Hepatocyte (in vitro differentiated cells): ENCODE measurements around the gene VEGFB. TPM values are rescaled to one million over a fixed set of nuclear protein-coding genes. Genes with fewer than 3 reads are reported as not detected.

Experiments
- DNase-seq: peaks from one replicate; pipeline ENCODE4 v3.0.0-alpha.2; 2016; ENCODE audit warnings: low spot score
- H2AFZ ChIP-seq: fragments of 200-600 bp; sonication (generic); 2 replicates; pipeline ENCODE4 v1.6.0; 2016; ENCODE audit warnings: antibody characterized with exemption, mild to moderate bottlenecking
- H3K27ac ChIP-seq: fragments of 200-600 bp; sonication (generic); 2 replicates; pipeline ENCODE4 v1.5.1; 2016; ENCODE audit warnings: mild to moderate bottlenecking
- H3K27me3 ChIP-seq: fragments of 200-600 bp; sonication (generic); 2 replicates; pipeline ENCODE4 v1.6.1; 2016
- H3K36me3 ChIP-seq: fragments of 200-600 bp; sonication (generic); replicated peaks from 2 replicates; pipeline ENCODE4 v1.5.1; 2016; ENCODE audit warnings: low read depth; ENCODE audit not compliant: insufficient read depth
- H3K4me1 ChIP-seq: fragments of 200-600 bp; sonication (generic); 2 replicates; pipeline ENCODE4 v1.5.1; 2016; ENCODE audit warnings: mild to moderate bottlenecking, moderate library complexity; ENCODE audit not compliant: insufficient read depth
- H3K4me2 ChIP-seq: fragments of 200-600 bp; sonication (generic); 2 replicates; pipeline ENCODE4 v1.6.0; 2016
- H3K4me3 ChIP-seq: fragments of 200-600 bp; sonication (generic); 2 replicates; pipeline ENCODE4 v1.5.1; 2016; ENCODE audit warnings: mild to moderate bottlenecking
- H3K79me2 ChIP-seq: fragments of 200-600 bp; sonication (generic); 2 replicates; pipeline ENCODE4 v1.6.0; 2017; ENCODE audit warnings: mild to moderate bottlenecking
- H3K9me2 ChIP-seq: fragments of 200-600 bp; sonication (generic); replicated peaks from 2 replicates; pipeline ENCODE4 v1.6.0; 2017; ENCODE audit warnings: mild to moderate bottlenecking; ENCODE audit not compliant: insufficient read depth
- H3K9me3 ChIP-seq: fragments of 200-600 bp; sonication (generic); 2 replicates; pipeline ENCODE4 v1.5.1; 2016; ENCODE audit warnings: low read depth, mild to moderate bottlenecking
- H4K20me1 ChIP-seq: fragments of 200-600 bp; sonication (generic); 2 replicates; pipeline ENCODE4 v1.6.0; 2016; ENCODE audit warnings: mild to moderate bottlenecking; ENCODE audit not compliant: insufficient read depth, poor library complexity, severe bottlenecking
- CTCF ChIP-seq: fragments of 200-600 bp; sonication (generic); IDR thresholded peaks from 2 replicates; pipeline ENCODE4 v1.5.1; 2016; ENCODE audit warnings: antibody characterized with exemption, mild to moderate bottlenecking; ENCODE audit not compliant: poor library complexity
- EZH2 ChIP-seq: fragments of 200-600 bp; sonication (generic); IDR thresholded peaks from 2 replicates; pipeline ENCODE4 v1.6.1; 2016; ENCODE audit warnings: antibody characterized with exemption, mild to moderate bottlenecking, borderline replicate concordance
- EZH2phosphoT487 ChIP-seq: fragments of 200-600 bp; sonication (generic); IDR thresholded peaks from one replicate; pipeline ENCODE4 v1.6.1; 2018; ENCODE audit warnings: antibody characterized with exemption, mild to moderate bottlenecking, low read depth, moderate library complexity; ENCODE audit not compliant: unreplicated experiment, severe bottlenecking
- WGBS: methylation state at CpG from one replicate; pipeline ENCODE4 v1.1.6; 2016; ENCODE audit warnings: low lambda C conversion rate; ENCODE audit errors: missing lambda C conversion rate; 5-methylcytosine and 5-hydroxymethylcytosine counted together
- polyA plus RNA-seq: library from polyadenylated mRNA; unstranded; fragments of >200 nt; fragmentation: Nextera tagmentation; extraction: Ambion mirVana; gene quantifications from 2 replicates; pipeline ENCODE4 v1.2.1, GENCODE V29; 2016
- total RNA-seq: library from RNA; depleted of rRNA; stranded (reverse); fragments of >200 nt; gene quantifications from 2 replicates; pipeline ENCODE4 v1.2.3, GENCODE V29; 2014

The VEGFB gene
- total and polyA plus RNA-seq, 2 experiments from 2014 or later, result 29.1 to 116 TPM

GRCh38 chr11:64249563-64250414, 15.4 kb downstream of the VEGFB start:
- H3K9me2 ChIP-seq, result no peaks in the 10 kb centered on the region
- H3K4me1 ChIP-seq, result peaks cover 21% of the 10 kb centered on the region
- no peak for DNase-seq
- H3K4me2 ChIP-seq, result no peak overlapping the region
- no peak for TF ChIP-seq EZH2
- TF ChIP-seq EZH2phosphoT487, result no peak
- H4K20me1 ChIP-seq, result peaks cover 5% of the 10 kb centered on the region
- WGBS, result 89% methylated on average over 8 of the region's 8 CpGs
- H3K79me2 ChIP-seq, result peaks cover 32% of the 10 kb centered on the region
- H3K36me3 ChIP-seq, result no peaks in the 10 kb centered on the region
- H3K9me3 ChIP-seq, result no peaks in the 10 kb centered on the region
- no peak overlapping the region for H3K4me3 ChIP-seq
- H2AFZ ChIP-seq, result no peak overlapping the region
- no peaks in the 10 kb centered on the region for H3K27me3 ChIP-seq
- H3K27ac ChIP-seq, result no peak overlapping the region

- no peaks in the 10 kb centered on the region for H3K9me3 ChIP-seq
- H3K36me3 ChIP-seq, result no peaks in the 10 kb centered on the region
- peaks cover 24% of the 10 kb centered on the region for H3K79me2 ChIP-seq
- TF ChIP-seq CTCF, result no peak
- no peak for TF ChIP-seq EZH2phosphoT487
- TF ChIP-seq EZH2, result no peak
- WGBS, result 30% methylated on average over 9 of the region's 13 CpGs
- H3K4me1 ChIP-seq, result peaks cover 21% of the 10 kb centered on the region
- H3K4me2 ChIP-seq, result peak overlapping the region; percentile 97
- H3K9me2 ChIP-seq, result no peaks in the 10 kb centered on the region
- H3K4me3 ChIP-seq, result peak overlapping the region; percentile 65
- H4K20me1 ChIP-seq, result peaks cover 5% of the 10 kb centered on the region
- no peaks in the 10 kb centered on the region for H3K27me3 ChIP-seq
- H2AFZ ChIP-seq, result peak overlapping the region; percentile 69
- DNase-seq, result peak; percentile 58
- no peak overlapping the region for H3K27ac ChIP-seq
These were observed 16.1 kb downstream of the VEGFB start for GRCh38 chr11:64250415-64251015.

GRCh38 chr11:64251016-64251752, 16.8 kb downstream of the VEGFB start, which contains the start of gene PLCB3:
PLCB3 (plus strand) TSS chr11:64251530; CDS start chr11:64251650, 120 bp downstream.
- no CpG with 5 or more reads among the region's 75 CpGs for WGBS
- H4K20me1 ChIP-seq, result peaks cover 5% of the 10 kb centered on the region
- no peaks in the 10 kb centered on the region for H3K9me2 ChIP-seq
- H2AFZ ChIP-seq, result peak within 1 kb of the TSS; percentile 74
- peak; percentile 87 for DNase-seq
- TF ChIP-seq EZH2phosphoT487 (no peak), EZH2 (no peak), CTCF (peak; percentile 81)
- no peaks in the 10 kb centered on the region for H3K36me3 ChIP-seq
- H3K27me3 ChIP-seq, result no peaks in the 10 kb centered on the region
- no peaks in the 10 kb centered on the region for H3K9me3 ChIP-seq
- H3K4me2 ChIP-seq, result peak within 1 kb of the TSS; percentile 99
- H3K27ac ChIP-seq, result peak within 1 kb of the TSS; percentile 69
- peaks cover 21% of the 10 kb centered on the region for H3K4me1 ChIP-seq
- H3K4me3 ChIP-seq, result peak within 1 kb of the TSS; percentile 82
- H3K79me2 ChIP-seq, result peaks cover 18% of the 10 kb centered on the region

GRCh38 chr11:64251753-64252002, 17.3 kb downstream of the VEGFB start:
- Histone ChIP-seq H3K79me2 (peaks cover 16% of the 10 kb centered on the region), H3K9me3 (no peaks in the 10 kb centered on the region), H3K4me2 (peak overlapping the region; percentile 99), H3K9me2 (no peaks in the 10 kb centered on the region), H3K4me3 (peak overlapping the region; percentile 82), H3K27ac (peak overlapping the region; percentile 69), H3K4me1 (peaks cover 21% of the 10 kb centered on the region), H3K27me3 (no peaks in the 10 kb centered on the region), H2AFZ (peak overlapping the region; percentile 74), H4K20me1 (peaks cover 5% of the 10 kb centered on the region), H3K36me3 (no peaks in the 10 kb centered on the region)
- no peak for TF ChIP-seq CTCF
- no peak for TF ChIP-seq EZH2phosphoT487
- no peak for TF ChIP-seq EZH2
- 1% methylated on average over 17 of the region's 18 CpGs for WGBS
- DNase-seq, result no peak
